Smooth muscle cell (in vitro differentiated cells): ENCODE data around the gene PARM1. TPM values are rescaled to one million over a fixed set of nuclear protein-coding genes. Genes with fewer than 3 reads are reported as not detected.
A peak's percentile ranks its signal among the peaks of the same experiment; 100 is the strongest.

Experiments
- DNase-seq: peaks from one replicate; lab custom pipeline; 2025; ENCODE audit not compliant: unreplicated experiment; lab: John Stamatoyannopoulos, UW
- H2AFZ ChIP-seq: fragments of 200-600 bp; sonication (generic); 2 replicates; pipeline ENCODE4 v1.6.0; 2016; ENCODE audit warnings: antibody characterized with exemption, low read depth, mild to moderate bottlenecking
- H3F3A ChIP-seq: fragments of 200-600 bp; sonication (generic); 2 replicates; pipeline ENCODE4 v1.6.0; 2017; ENCODE audit warnings: antibody characterized with exemption, low read depth
- H3K27ac ChIP-seq: fragments of 200-600 bp; sonication (generic); 2 replicates; pipeline ENCODE4 v1.5.1; 2016; ENCODE audit warnings: low read depth, mild to moderate bottlenecking
- H3K27me3 ChIP-seq: fragments of 200-600 bp; sonication (generic); 2 replicates; pipeline ENCODE4 v1.6.1; 2016; ENCODE audit warnings: low read depth, mild to moderate bottlenecking
- H3K36me3 ChIP-seq: fragments of 200-600 bp; sonication (generic); 2 replicates; pipeline ENCODE4 v1.5.1; 2016; ENCODE audit warnings: low read depth
- H3K4me1 ChIP-seq: fragments of 200-600 bp; sonication (generic); 2 replicates; pipeline ENCODE4 v1.5.1; 2016; ENCODE audit warnings: low read depth
- H3K4me2 ChIP-seq: fragments of 200-600 bp; sonication (generic); 2 replicates; pipeline ENCODE4 v1.6.0; 2016; ENCODE audit warnings: mild to moderate bottlenecking
- H3K4me3 ChIP-seq: fragments of 200-600 bp; sonication (generic); 2 replicates; pipeline ENCODE4 v1.5.1; 2016; ENCODE audit warnings: mild to moderate bottlenecking
- H3K79me2 ChIP-seq: fragments of 200-600 bp; sonication (generic); 2 replicates; pipeline ENCODE4 v1.6.0; 2016; ENCODE audit warnings: low read depth, mild to moderate bottlenecking
- H3K9ac ChIP-seq: fragments of 200-600 bp; sonication (generic); 2 replicates; pipeline ENCODE4 v1.6.0; 2016; ENCODE audit warnings: low read depth
- H3K9me3 ChIP-seq: fragments of 200-600 bp; sonication (generic); replicated peaks from 2 replicates; pipeline ENCODE4 v1.5.1; 2016; ENCODE audit warnings: low read depth
- H4K20me1 ChIP-seq: fragments of 200-600 bp; sonication (generic); 2 replicates; pipeline ENCODE4 v1.6.0; 2016; ENCODE audit warnings: low read depth
- CTCF ChIP-seq: fragments of 200-600 bp; sonication (generic); IDR thresholded peaks from 2 replicates; pipeline ENCODE4 v1.5.1; 2017; ENCODE audit warnings: borderline replicate concordance, mild to moderate bottlenecking, antibody characterized with exemption; ENCODE audit not compliant: insufficient read depth, poor library complexity, severe bottlenecking
- WGBS: methylation state at CpG from one replicate; pipeline ENCODE4 v1.1.7; 2016; ENCODE audit warnings: low lambda C conversion rate; 5-methylcytosine and 5-hydroxymethylcytosine counted together
- polyA plus RNA-seq: library from polyadenylated mRNA; unstranded; fragments of >200 nt; fragmentation: Nextera tagmentation; extraction: Ambion mirVana; gene quantifications from 2 replicates; pipeline ENCODE4 v1.2.1, GENCODE V29; 2016
- total RNA-seq: library from RNA; depleted of rRNA; stranded (reverse); fragments of >200 nt; gene quantifications from 2 replicates; pipeline ENCODE4 v1.2.3, GENCODE V29; 2014

PARM1 gene, protein sequence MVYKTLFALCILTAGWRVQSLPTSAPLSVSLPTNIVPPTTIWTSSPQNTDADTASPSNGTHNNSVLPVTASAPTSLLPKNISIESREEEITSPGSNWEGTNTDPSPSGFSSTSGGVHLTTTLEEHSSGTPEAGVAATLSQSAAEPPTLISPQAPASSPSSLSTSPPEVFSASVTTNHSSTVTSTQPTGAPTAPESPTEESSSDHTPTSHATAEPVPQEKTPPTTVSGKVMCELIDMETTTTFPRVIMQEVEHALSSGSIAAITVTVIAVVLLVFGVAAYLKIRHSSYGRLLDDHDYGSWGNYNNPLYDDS
- 46.4 and 61.6 TPM in 2 replicates for total RNA-seq
- polyA plus RNA-seq: 29.6 and 38.5 TPM in 2 replicates

- WGBS: 2% methylated on average over 54 of the region's 64 CpGs
- Histone ChIP-seq H4K20me1 (no peaks in the 10 kb centered on the region), H2AFZ (peak within 1 kb of the TSS; percentile 99), H3K36me3 (no peaks in the 10 kb centered on the region), H3K4me3 (peak within 1 kb of the TSS; percentile 86), H3K4me2 (peak within 1 kb of the TSS; percentile 99), H3K9me3 (no peaks in the 10 kb centered on the region), H3K4me1 (no peaks in the 10 kb centered on the region), H3K9ac (no peak within 1 kb of the TSS), H3K79me2 (no peaks in the 10 kb centered on the region), H3F3A (no peaks in the 10 kb centered on the region), H3K27me3 (no peaks in the 10 kb centered on the region), H3K27ac (no peak within 1 kb of the TSS)
- DNase-seq: peak; percentile 80
- TF ChIP-seq CTCF: peak; percentile 76
These were observed at the start of gene PARM1 for GRCh38 chr4:74932832-74933561. Gene PARM1 (plus strand): TSS chr4:74933116. CDS start chr4:74933328, 212 bp downstream.

DNA sequence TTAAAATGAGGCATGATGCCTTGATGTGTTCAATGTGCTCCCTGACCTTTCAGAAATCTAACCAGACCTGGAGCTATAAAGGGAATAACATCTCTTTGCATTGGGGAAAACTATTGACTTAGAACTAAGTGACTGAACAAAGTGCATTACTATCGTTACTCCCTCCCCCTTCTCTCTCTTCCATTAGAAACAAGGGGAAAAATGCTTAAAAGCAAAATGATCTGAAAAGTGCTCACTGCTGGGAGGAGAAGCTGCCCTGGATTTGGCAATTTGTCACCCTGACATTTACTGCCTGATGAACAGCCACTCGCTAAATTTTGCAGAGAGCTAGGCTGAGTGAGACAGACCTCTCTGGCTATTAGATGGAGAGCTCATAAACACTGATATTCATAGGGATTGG lies 48.6 kb upstream of the PARM1 start:
- Histone ChIP-seq H3K36me3 (no peaks in the 10 kb centered on the region), H2AFZ (no peak overlapping the region), H4K20me1 (no peaks in the 10 kb centered on the region), H3K27me3 (no peaks in the 10 kb centered on the region), H3K4me3 (no peak overlapping the region), H3K9ac (no peak overlapping the region), H3K4me2 (peak overlapping the region; percentile 29), H3K9me3 (no peaks in the 10 kb centered on the region), H3F3A (peaks cover 5% of the 10 kb centered on the region), H3K4me1 (no peaks in the 10 kb centered on the region), H3K27ac (peak overlapping the region; percentile 10), H3K79me2 (no peaks in the 10 kb centered on the region)
- no peak for DNase-seq
- TF ChIP-seq CTCF: no peak
- 21% methylated on average over 2 of the region's 2 CpGs for WGBS

- no peak for DNase-seq
- Histone ChIP-seq H3K9ac (peak overlapping the region; percentile 78), H2AFZ (peak overlapping the region; percentile 62), H3K79me2 (no peaks in the 10 kb centered on the region), H3K4me3 (no peak overlapping the region), H3F3A (peaks cover 5% of the 10 kb centered on the region), H3K9me3 (no peaks in the 10 kb centered on the region), H3K36me3 (no peaks in the 10 kb centered on the region), H3K27ac (peak overlapping the region; percentile 96), H3K4me2 (peak overlapping the region; percentile 41), H4K20me1 (no peaks in the 10 kb centered on the region), H3K4me1 (no peaks in the 10 kb centered on the region), H3K27me3 (no peaks in the 10 kb centered on the region)
- no peak for TF ChIP-seq CTCF
- WGBS: 74% methylated on average over 4 of the region's 4 CpGs
These were observed 46.4 kb upstream of the PARM1 start for GRCh38 chr4:74886484-74886883.
